ENCODE measurements around the gene FBLN5.

GRCh38 chr14:91875525-91876286, 71.8 kb downstream of the FBLN5 start:
- TF ChIP-seq CTCF (IDR thresholded peaks at IDR 0.05; ENCODE audit: low read depth, low read length): no peak
- TF ChIP-seq POLR2A (IDR thresholded peaks at IDR 0.05; ENCODE audit: extremely low read depth, insufficient read length): no peak
- TF ChIP-seq MYC (IDR thresholded peaks at IDR 0.05; ENCODE audit: low read depth, low read length): no peak
